GM19468 (cell line): ENCODE measurements around the gene ZKSCAN5.

Experiments
- ATAC-seq: cut with Tn5 transposase; IDR thresholded peaks from one replicate; pipeline ENCODE4 v1.9.1; 2021; ENCODE audit warnings: mild to moderate bottlenecking, moderate library complexity, moderate number of reproducible peaks; ENCODE audit not compliant: unreplicated experiment; ENCODE audit errors: extremely low read depth

Gene ZKSCAN5

DNA sequence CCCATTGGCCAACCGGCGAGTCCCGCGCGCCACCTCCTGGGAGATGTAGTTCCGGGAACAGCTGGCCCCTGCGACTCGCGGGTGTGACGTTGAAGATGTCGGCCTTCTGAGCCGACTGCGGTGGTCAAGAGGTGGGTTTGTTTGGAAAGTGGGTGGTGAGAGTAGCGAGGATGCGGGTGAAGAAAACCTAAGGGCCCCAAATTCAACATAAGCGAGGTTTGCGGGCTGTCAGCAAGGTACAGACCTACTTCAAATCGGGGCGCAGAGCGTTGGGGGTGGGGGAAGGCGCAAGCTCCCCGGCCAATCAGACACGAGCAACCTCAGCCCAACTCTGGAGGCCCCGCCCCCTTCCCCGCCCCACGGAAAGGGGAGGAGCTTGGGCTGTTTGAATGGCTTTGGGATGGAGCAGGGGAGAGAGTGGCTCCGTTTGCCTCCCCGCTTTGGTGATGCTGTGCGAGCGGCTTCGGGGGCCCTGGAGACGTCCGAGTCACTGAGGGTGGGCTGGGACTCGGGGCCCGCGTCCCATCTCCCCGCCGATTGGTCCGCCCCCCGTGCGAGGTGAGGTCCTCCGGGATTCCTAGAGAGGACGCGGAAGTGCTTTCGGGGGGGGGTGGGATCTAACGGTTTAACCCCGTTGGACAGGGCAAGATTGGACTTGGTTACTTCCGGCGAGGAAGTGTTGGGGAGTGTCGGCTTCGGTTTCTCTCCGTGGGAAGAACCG lies at the start of gene ZKSCAN5:
Gene ZKSCAN5 (plus strand): TSS at position 60 of the 721 bp plus-strand sequence. CDS start 1,383 bp downstream, outside the sequence.
- peak; percentile 46 for ATAC-seq

- ATAC-seq, result no peak
Observed at GRCh38 chr7:99455874-99456273, 48.6 kb upstream of the ZKSCAN5 start.

DNA sequence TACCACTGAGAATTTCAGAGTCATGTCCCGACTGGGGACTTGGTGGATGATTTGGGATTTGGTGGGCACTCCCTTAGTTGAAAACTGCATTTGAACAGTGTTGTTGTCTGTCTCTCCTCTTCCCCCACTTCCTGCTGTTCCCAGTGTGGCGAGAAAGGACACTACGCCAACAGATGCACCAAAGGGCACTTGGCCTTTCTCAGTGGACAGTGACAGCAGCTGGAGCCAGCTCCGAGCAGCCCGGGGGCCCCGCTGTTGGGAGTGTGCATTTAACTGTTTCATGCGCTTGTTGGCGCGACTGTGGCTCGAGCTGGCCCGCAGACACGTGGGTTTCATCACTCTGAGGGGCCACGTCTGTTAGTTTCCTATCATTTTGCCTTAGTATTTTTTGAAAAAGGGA lies 48.2 kb upstream of the ZKSCAN5 start:
- ATAC-seq, result no peak

GRCh38 chr7:99457050-99457649 lies 47.3 kb upstream of the ZKSCAN5 start:
- no peak for ATAC-seq

- no peak for ATAC-seq
Observed at GRCh38 chr7:99457650-99458493, 46.6 kb upstream of the ZKSCAN5 start.

- ATAC-seq, result no peak
Observed at GRCh38 chr7:99459087-99459486, 45.4 kb upstream of the ZKSCAN5 start.

- no peak for ATAC-seq
Observed at GRCh38 chr7:99460651-99461050, 43.8 kb upstream of the ZKSCAN5 start.

- ATAC-seq, result no peak
Observed at GRCh38 chr7:99461221-99461620, 43.2 kb upstream of the ZKSCAN5 start.

DNA sequence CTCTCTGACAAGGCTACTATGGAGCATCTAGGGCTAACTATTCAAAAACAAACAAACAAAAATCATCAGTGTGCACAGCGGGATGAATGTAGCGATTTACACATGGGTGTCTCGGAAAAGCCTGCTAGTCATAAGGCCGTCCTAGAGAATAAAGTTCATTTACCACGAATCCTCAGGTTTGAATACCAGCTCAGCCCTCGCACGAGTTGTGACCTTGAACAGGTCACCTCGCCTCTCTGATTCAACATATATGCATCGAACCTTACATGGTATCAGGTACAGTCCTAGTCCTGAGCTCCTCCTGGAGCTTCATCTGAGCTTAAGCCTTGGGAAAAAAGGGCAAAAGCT lies 39.1 kb upstream of the ZKSCAN5 start:
- no peak for ATAC-seq

DNA sequence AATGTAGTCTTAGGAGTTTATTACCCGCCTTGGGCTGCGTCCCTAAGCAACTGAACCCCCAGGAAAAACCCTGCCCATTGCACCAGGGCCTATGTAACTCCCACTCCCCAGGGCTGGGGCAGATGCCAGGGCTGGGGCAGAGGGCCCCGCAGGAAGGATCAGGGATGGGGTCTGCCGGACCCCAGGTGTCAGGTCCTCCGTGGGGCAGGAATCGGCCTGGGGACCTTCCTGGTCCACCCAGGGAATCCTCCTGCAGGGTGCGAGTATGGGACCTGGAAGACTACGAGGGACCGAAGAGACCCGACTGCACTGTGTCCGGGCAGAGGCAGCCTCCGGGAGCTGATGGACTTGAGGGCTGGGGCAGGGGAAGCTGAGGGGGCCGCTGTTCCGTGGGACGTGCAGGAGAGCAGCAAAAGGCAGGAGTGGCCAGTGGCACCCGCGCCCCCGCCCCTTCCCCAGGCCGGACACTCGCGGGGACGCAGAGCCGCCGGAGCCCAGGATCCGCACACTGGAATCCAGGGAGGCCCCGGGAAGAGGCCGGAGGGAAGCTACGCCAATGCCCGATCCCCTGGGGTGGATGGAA lies 36.0 kb upstream of the ZKSCAN5 start:
- ATAC-seq, result no peak

- ATAC-seq, result no peak
Observed at GRCh38 chr7:99469381-99470065, 34.9 kb upstream of the ZKSCAN5 start.

DNA sequence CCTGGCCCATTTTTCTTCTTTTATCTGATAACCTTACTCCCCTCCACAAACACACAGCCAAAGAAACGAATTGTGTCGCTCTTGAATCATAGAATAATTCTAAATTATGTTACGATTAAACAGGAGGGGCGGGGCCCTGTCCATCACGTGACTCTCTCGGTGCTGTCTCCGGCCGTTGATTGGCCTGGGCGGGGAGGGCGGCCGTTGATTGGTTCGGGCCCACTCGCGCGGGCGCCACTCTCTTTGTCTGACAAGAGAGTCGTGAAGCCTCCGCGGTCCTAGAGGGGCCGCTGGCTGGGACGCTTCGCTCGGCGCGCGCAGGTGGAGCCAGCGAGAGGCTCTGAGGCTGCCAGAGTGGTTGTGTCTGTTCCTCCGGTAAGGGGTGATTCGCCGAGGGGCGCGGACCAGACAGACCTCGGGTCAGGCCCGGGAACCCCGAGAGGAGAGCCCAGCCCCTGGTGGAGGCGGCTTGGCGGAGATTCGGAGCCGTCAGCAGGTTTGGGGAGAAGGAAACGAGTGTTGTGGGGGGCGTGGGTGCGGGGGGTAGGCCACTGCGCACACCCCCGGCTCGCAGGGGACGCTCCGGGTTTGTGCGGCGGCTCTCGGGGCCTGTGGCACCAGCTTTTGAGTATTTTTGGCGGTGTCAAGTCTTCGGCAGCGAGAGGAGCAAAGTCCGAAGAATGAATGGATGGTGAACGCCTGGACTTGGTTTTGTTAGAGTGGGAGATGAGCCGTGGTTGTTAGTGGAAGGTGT lies 31.7 kb upstream of the ZKSCAN5 start, which contains the start of gene ZNF789:
Gene ZNF789 (plus strand): TSS at position 330 of the 754 bp plus-strand sequence. CDS start 3,567 bp downstream, outside the sequence.
- ATAC-seq, result peak; percentile 82

- ATAC-seq, result no peak
Observed at GRCh38 chr7:99473315-99473596, 31.2 kb upstream of the ZKSCAN5 start.

DNA sequence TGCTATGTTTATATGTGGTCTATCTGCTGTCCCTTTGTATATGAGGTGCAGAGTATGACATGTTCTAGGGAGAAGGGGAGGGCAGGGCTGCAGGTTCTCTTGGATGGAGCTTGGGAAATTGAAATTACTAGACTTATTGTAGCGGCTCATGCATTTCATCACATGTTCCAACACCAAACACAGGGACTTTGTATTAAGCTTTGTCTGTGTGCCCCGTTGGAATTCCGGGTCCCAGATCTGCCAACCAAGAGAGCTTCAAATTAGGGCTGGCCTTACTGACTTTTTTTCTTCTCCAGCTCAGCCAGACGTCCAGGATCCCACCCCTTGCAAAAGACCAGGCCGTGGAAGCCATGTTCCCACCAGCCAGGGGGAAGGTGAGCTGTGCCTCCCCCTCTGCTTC lies 28.4 kb upstream of the ZKSCAN5 start:
- no peak for ATAC-seq

DNA sequence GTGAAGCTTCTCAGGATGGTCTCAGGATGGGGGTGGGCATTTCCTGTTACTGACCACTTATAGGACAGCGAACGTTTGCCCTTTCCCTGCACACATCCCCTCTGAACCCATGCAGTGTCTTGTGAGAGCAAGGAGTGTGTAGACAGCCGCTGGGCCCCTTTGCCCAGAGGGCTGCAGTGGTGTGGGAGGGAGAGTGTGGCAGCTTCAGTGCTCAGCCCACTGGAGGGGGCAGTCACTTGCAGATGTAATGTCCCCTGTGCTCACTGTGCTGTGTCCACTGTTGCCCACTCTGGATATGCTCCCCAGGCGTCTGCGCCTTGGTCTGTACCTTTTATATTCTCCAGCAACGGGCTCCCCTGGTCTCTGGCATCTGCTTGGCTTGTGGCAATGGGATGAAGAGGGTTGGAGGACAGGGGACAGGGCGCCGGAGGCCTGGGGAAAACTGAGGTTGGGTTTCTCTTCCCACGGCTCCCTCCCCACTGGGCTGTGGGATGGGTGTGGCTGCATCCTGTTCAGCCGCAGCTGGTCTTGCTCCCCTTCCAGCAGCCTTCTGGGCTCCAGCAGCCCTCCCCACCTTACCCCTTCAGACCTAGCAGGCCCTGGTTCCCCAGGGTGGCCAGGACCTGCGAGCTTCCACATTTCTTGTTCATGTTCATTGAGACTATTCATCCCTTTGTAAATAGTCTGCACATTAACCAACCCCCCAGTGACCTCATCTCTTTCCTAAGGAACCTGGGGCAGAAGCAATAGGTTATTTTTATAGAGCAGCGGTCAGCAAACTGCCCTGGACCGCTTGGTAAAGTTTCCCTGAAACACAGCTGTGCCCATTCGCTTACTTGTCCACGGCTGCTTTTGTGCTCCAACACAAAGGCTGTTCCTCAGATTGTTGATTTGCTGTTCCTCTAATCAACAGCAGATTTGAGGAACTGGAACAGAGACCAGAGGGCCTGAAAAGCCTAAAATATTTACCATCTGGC lies 25.7 kb upstream of the ZKSCAN5 start:
- no peak for ATAC-seq

DNA sequence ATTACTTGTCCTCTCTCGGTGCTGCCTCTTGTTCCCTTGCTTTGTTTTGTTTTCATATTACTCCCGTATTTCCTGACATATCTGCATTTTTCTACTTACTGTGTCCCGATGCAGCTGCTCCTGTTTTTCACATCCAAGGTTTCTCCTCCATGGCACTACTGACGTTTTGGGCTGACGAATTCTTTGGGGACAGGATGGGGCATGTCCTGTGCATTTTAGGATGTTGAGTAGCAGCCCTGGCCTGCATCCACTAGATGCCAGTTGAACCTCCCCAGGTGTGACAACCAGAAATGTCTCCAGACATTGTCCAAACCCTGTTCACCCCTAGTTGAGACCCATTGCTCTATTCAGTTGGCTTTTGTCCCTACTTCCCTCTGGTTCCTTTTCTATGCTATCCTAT lies 19.4 kb upstream of the ZKSCAN5 start:
- ATAC-seq, result no peak

DNA sequence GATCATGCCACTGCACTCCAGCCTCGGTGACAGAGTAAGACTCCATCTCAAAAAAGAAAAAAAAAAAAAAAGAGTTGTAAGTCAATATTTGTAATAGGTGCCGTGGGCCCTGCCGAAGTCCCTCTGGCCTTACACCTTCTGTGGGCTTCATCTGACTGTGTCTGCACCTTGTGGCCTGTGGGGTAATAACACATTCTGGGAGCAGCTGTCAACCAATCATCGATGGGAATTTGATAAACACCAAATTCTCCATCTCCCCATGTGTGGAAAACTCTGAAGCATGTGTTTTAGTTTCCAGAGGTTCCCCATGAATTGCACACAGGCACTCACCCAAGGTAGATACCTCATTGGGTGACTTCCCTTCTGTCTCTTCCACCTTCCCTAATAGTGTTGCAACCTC lies 15.2 kb upstream of the ZKSCAN5 start:
- no peak for ATAC-seq

DNA sequence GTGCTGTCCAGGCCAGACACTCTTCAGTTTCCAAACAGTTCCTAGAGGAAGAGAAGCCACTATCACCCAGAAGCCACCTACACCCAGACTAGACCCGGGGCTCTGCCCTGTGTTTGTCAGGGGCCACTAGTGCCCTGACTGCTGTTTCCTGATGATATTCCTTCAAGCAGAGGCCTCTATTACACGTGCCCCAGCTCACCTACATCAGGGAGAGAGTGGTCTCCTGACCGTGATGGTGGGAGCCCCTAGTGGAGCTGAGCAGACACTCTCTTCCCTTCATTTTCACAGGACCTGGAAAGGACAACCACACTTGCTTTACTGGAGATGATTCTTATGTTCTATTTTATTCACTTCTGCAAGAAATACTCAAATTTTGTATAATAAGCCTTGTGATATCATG lies 13.6 kb upstream of the ZKSCAN5 start:
- no peak for ATAC-seq

GRCh38 chr7:99493823-99494222 lies 10.6 kb upstream of the ZKSCAN5 start:
- no peak for ATAC-seq
